ENCODE measurements around the gene PTPRH.

PTPRH gene, protein sequence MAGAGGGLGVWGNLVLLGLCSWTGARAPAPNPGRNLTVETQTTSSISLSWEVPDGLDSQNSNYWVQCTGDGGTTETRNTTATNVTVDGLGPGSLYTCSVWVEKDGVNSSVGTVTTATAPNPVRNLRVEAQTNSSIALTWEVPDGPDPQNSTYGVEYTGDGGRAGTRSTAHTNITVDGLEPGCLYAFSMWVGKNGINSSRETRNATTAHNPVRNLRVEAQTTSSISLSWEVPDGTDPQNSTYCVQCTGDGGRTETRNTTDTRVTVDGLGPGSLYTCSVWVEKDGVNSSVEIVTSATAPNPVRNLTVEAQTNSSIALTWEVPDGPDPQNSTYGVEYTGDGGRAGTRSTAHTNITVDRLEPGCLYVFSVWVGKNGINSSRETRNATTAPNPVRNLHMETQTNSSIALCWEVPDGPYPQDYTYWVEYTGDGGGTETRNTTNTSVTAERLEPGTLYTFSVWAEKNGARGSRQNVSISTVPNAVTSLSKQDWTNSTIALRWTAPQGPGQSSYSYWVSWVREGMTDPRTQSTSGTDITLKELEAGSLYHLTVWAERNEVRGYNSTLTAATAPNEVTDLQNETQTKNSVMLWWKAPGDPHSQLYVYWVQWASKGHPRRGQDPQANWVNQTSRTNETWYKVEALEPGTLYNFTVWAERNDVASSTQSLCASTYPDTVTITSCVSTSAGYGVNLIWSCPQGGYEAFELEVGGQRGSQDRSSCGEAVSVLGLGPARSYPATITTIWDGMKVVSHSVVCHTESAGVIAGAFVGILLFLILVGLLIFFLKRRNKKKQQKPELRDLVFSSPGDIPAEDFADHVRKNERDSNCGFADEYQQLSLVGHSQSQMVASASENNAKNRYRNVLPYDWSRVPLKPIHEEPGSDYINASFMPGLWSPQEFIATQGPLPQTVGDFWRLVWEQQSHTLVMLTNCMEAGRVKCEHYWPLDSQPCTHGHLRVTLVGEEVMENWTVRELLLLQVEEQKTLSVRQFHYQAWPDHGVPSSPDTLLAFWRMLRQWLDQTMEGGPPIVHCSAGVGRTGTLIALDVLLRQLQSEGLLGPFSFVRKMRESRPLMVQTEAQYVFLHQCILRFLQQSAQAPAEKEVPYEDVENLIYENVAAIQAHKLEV

DNA sequence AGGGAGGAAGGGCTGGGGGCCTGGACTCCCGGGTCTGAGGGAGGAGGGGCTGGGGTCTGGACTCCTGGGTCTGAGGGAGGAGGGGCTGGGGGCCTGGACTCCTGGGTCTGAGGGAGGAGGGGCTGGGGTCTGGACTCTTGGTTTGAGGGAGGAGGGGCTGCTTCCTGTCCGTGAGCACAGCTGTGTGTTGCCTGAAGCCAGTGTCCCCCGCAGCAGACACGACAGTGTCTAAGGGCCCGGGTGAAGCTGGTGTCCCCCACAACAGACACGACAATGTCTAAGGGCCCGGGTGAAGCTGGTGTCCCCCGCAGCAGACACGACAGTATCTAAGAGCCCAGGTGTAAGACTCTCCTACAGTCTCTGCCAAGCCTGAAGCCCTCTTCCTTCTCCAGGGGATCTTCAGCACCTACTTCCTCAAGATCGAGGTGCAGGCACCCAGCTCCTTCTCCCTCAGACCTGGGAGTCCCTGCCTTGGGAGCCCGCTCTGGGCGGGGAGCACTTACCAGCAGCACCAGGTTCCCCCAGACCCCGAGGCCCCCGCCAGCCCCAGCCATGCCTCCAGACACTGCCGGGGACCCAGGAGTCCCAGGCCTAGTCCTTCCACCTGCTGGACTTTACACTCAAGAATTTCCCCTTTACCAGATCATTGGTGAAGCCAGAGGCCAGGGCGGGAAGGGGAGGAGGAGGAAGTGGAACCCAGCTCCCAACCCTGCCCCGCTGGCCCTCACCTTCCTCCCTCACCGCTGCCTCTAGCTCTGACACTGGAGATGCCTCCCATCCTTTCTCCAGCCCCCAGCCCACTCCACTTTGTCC, at the start of gene PTPRH:
Gene PTPRH, minus strand, starts transcription at position 622 of the 813 bp plus-strand sequence. Its CDS starts 68 bp downstream, at position 554.
- no peak for DNase-seq (ENCODE audit: low spot score)

DNA sequence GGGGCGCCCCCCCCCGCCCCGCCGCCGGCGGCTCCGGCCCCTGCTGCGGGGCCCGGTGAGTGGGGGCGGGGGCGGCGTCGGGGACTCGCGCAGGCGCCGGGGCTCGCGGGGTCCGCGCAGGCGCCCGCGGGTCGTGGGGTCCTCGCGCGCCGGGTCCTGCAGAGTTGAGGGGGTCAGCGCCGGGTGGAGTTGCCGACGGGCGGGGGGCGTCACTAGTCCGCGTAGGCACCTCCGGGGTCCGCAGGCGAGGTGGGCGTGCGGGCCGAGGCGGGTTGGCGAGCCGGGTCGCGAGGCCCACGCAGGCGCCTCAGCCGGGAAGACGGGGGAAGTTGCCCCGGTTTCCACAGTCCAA, 49.2 kb upstream of the PTPRH start:
- DNase-seq (ENCODE audit: low spot score), result peak; percentile 80

DNA sequence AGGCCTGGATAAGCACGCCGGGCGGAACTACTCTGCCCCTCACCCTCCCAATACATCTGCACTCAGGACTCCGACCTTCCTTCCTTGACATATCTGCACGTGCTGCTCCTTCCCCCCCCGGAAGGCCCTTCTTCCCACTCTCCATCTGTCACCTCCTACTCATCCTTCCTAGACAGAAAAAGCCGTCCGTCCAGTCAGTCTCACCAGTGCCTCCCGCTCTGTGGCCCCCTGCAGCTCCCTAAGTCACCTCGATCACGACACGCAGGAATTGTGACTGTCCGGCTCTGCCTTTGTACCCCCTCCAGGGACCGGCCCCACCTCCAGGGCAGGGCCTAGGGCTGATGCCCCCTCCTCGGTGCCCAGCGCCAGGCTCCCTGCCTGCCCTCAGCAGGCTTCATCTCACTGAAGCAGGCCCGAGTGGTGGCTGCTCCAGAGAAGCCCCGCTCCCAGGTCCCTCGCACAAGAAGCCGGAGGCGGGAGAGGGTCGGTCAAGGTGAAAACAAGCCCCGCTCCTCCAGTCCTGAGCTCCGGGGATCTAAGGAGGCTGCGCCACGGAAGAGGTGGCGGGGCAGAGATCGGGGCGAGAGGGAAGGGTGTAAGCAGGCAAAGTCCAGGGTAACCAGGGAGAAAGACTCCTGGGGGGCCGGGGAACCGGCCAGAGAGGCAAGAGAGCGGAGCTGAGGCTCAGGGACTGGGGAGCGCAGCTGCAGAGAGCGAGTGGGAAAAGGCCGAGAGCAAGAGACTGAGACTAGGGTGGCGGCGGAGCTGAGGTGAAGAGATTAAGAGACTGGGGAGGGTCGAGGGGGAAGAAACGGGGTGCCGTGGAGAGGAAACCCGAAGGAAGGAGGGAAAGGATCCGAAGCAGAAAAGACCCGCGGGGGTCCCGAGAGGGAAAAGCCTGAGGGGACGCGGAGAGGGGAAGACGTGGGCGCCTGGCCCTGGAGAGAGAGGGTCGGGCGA, 48.4 kb upstream of the PTPRH start:
- DNase-seq (ENCODE audit: low spot score), result peak; percentile 48

DNA sequence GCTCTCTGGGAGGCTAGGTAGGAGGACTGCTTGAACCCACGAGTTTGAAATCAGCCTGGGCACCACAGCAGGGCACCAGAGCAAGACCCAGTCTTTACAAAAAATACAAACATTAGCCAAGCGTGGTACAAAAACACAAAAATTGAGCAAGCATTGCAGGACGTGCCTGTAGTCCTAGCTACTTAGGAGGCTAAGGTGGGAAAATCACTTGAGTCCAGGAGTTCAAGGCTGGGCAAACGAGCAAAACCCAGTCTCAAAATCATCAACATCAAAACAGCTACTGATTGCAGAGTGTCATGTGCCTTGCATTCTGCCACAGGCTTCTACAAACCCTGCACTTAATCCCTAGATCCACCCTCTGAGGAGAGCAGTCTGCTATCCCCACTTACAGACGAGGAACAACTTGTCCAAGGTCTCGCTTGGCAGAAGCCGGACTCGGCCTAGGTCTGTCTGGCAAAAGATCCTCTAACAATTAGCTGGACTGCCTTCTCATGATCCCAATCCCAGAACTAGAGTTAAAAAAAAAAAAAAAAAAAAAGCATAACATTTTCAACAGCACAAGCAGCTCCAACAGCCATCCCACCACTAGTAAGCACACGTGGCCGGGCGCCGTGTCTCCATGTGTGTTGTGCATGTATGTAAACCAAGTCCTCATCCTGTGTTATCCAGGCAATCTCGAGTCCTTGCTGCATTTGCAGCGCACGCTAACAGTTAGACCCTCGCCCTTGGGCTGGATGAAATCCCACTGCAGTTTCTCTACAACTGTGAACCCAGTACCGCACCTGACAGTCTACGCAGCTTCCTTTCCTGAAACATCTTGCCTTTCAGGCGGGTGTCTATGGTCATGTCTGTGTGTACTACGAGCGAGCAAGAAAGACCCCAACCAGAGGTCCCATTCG, 47.5 kb upstream of the PTPRH start:
- DNase-seq (ENCODE audit: low spot score), result no peak

DNA sequence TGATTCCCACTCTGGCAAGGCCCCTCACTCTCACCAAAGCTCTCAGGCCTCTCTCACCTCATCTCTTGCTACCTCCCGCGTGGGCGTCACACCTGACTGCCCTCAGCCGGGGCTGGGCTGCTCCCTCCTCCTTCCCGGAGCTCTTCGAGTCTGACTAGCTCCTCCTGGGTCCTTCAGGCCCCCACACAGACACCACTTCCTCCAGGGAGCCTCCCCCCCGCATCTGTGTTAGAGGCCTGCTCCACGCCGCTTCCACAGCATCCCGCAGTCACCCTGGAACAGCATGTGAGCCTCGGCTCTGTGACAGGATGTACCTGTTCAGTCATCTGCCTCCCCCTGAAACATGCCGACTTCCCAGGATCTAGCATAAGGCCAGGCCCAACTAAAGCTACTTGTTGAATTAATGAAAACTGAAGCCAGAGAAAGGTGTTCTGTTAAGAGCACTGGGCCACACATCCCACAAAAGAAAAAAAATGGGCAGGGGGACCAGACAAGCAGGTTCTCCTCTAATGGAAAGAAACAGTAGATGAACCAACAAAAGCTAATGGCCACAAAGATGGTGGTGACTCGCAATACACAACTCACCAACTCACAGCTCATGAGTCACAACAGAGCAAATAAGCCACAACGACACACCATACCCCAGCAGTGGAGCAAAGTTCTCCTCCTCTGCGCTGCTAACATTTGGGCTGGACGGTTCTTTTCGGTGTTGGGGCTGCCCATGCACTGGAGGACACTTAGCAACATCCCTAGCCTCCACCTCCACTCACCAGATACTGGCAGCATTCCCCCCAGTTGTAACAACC, 46.5 kb upstream of the PTPRH start:
- no peak for DNase-seq (ENCODE audit: low spot score)

DNA sequence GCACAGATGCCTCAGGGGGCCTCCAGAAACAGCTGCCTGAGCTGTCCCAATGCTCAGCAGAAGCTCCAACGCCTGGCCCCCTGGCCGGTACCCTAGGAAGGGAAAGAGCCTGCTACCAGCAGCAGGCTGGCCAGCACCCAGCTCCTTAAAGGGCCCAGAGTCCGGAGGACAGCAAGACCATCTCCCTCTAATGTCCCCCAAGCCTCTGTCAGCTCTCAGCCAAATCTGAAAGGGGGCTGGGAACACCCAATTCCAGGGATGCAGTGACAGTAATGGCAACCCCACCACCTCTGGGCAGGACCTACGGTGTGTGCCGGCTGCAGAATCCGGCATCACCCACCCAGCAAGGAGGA, 45.3 kb upstream of the PTPRH start:
- DNase-seq (ENCODE audit: low spot score), result no peak

DNA sequence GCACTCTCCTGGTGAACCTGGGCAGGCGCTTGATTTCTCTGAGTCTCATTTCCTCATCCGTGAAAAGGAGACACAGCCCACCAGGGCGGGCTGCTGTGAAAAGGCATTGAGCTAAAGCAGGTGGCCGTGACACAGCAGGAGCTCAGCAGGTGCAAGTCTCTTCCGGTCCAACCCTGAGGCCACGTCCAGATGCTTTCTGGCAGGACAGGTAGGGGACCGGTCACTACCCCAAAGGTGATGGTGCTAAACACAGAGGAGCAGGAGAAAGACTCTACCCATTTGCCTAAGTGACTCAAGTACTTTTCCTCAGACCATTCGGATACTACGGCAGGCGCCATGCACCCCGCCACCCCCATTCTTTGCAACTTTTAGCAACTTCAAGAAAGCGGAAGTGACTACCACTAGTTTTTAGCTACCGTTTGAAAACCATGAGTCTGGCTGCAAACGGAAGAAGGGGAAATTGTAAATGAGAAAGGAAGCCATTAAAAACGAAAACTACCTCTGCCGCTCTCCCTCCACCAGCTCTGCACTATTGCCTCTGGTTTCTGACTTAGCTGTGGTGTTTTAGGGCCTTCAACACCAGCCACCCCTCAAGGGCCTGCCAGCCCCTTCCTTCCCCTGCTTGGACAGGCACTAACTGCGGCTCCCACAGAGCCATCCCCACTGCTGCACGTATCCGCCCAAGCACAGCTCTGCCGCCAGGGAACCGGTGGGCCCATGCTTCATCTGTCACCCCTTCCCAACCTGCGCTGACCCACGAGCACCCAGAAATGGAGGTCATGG, 44.7 kb upstream of the PTPRH start:
- DNase-seq (ENCODE audit: low spot score), result no peak

DNA sequence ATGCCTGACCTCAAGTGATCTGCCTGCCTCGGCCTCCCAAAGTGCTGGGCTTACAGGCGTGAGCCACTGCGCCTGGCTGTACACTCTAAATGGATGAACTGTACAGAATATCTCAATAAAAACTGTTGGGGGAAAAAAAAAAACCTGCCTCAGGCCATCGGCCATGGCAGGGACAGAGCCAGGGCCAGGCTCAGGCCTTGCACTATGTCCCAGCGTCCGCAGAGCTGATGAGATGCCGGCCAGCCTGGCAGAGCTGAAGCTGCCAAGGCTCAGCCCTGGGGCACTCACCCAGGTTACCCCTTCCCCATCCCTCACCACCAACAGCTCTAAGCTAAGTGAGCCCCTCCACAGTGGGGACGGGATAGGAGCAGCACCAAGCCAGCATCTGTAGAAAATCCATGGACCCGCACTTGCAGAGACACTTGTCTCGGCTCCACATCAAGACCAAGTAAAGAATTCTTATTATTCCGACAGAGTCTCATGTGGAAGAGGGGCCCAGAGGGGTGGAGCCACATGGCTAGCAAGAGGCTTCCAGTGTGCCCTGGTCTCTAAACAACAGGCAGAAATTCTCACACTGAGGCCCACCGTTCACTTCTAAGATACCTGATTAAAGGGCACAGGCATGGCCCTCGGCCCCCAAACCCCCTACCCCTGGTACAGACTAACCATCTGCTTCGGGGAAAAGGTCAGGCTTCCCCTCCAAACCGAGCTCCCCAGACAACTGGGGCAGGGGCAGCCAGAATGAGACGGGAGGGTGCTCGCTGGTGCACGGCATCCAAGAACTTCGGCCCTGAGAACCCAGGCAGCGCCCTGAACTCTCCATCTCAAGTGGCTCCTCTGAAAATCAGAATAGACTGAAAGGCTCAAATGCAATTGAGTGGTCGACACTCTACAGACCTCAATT, 43.7 kb upstream of the PTPRH start:
- DNase-seq (ENCODE audit: low spot score), result no peak

DNA sequence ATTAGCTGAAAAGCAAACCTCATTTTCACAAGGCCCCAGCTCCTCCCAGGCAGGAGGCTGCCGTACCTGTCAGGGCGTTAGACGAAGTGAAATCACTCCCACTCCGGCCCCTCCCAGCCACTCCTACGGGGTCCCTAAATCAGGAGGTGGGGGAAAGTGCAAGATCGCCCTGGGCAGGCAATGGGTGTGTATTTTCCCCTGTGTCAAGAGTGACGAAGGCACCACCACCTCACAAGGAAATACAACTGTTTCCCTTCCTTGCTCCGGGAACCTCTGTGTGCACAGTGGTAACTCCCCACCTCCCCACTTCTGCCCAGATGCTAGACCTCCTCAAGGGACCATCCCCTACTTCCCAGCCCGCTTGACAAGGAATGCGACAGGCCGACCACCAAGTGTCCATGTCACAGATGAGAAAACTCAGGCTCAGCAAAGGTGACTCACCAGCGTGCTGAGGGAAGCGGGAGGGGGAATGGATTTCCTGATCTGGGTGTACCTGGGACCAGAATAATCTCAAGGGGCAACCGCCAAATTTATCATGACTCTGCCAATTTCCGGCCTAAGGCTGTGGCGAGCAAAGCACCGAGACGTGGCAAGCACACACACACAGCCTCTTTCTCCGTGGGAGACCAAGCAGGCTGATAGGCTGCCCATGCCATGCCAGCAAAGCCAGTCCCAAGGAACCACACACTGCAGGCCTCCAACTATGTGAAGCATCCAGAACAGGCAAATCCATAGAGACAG, 42.2 kb upstream of the PTPRH start:
- DNase-seq (ENCODE audit: low spot score), result no peak

DNA sequence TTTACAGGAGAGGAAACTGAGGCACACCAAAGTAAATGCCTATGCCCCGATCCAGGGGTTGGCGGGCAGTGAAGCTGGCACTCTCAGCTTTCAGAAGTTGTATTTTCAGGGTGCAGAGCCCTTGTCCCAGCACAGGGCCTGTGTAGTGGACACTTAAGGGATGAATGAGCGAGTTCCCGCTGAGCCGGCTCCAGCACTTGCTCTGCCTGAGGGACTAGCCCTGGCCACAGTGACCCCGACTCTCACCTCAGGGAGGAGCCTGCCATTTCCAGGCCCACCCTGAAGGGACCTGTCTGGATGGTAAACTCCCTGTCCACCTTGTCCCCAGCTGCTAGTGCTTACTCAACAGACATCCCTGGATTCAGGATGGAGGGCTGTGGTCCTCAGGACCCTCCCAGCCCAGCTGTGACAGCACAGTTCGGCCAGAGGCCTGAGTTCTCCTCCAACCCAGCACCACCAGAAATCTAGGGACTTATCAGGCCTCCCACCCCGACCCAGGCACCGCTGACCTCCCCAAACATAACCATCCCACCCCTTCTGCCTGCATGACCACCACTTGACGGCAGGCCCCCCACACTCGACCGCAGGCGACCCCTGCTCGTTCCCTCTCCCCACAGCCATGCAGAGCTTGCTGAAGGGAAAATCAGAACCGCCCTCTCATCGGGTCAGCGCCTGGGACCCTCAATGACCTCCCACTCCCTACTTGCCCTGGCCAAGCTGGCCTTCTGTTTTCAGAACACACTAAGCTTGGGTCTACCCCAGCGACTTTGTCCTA, 41.1 kb upstream of the PTPRH start:
- no peak for DNase-seq (ENCODE audit: low spot score)

DNA sequence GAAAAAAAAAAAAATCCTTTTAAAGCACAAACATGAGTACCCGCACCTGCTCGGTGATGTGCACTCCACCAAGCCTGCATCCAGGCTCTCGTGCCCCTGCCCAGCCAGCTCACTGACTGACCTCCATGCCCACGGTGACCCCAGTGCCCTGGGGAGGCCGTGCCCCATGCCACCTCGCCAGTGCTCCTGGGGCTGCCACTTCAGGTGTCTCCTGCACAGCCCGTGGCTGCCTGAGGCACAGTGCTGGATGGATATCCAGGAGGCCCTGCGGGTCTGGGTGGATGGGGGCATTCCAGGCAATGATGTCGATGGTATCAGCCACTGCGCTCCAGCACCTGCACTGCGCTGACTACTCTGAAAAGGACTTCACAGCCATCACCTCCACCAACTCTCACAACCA, 40.5 kb upstream of the PTPRH start:
- no peak for DNase-seq (ENCODE audit: low spot score)

DNA sequence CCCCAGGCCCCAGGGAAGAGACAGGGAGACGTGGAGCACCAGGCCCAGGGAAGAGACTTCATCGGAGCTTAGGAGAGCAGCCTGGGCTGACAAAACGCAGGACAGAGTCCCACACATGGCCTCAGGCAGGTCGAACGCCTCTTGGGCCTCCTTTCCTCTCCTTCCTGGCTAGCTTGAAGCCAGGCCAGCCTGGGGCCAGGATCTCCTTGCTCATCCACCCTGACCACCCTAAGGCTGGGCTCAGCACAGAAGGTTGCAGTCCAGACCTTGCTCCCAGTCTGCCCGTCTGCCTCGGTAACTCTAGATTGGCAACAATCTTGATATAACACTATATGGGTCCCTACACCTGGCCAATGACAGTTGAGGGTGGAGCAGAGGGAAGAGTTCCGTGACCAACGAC, 39.4 kb upstream of the PTPRH start:
- DNase-seq (ENCODE audit: low spot score), result no peak

DNA sequence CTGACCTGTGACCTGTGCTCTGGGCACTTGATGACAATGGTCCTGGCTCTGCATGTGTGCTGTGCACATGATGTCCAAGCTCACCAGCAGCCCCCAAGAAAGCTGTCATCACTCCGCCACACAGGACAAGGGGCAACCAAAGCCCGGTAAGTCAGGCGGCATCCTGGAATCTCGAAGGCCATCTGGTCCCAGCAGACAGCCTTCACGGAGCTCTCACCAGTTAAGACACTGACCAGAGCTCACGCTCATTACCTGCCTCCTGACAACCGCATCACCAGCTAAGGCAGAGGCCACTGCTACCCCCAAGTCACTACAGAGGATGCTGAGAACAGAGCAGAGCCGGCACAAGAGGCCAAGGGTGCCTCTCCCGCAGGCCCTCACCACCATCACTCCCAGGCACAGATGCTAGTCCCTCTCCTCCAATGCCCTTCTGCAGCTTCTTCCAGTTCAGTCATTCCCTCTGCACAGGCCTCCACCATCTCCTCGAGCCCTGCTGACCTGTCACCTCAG, 38.9 kb upstream of the PTPRH start:
- no peak for DNase-seq (ENCODE audit: low spot score)

DNA sequence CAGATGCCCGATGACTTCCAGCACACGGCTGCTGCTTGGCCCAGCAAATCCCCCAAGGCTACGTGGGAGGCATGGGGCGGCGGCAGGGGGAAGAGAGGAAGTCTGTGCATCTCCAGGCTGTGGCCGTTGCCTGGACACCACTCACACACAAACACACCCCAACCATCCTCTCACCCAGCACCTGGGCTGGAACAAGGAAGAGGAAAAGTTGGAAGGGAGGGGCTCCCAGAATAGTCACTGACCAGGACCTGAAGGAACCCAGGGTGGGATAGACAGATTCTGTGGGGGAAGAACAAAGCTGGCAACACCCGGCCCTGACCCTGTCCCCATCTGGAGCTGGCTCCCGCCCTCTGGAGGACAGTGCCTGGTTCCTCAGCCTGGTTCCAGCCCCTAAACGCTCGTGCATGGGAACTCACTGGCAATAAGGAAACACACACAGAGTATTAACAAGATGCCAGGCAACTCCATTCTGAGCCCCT, 38.4 kb upstream of the PTPRH start:
- DNase-seq (ENCODE audit: low spot score), result no peak
